GM18867 (cell line): ENCODE data around the gene ENAH.

ENCODE experiments used
- ATAC-seq: cut with Tn5 transposase; IDR thresholded peaks from one replicate; pipeline ENCODE4 v1.9.1; 2021; ENCODE audit warnings: mild to moderate bottlenecking, moderate library complexity; ENCODE audit not compliant: unreplicated experiment

Gene ENAH

GRCh38 chr1:225508538-225509375, 144.2 kb downstream of the ENAH start:
- no peak for ATAC-seq

- no peak for ATAC-seq
These were observed 146.2 kb downstream of the ENAH start for GRCh38 chr1:225506727-225507126.

GRCh38 chr1:225504776-225505175, 148.1 kb downstream of the ENAH start:
- no peak for ATAC-seq

- no peak for ATAC-seq
These were observed 152.2 kb downstream of the ENAH start for GRCh38 chr1:225500624-225501192.

GRCh38 chr1:225498549-225499136, 154.3 kb downstream of the ENAH start:
- no peak for ATAC-seq

- peak; percentile 48 for ATAC-seq
These were observed 158.0 kb downstream of the ENAH start for GRCh38 chr1:225494789-225495359.

- ATAC-seq: no peak
These were observed 159.2 kb downstream of the ENAH start for GRCh38 chr1:225493591-225494246.

- no peak for ATAC-seq
These were observed 164.2 kb downstream of the ENAH start for GRCh38 chr1:225488676-225489075.

GRCh38 chr1:225486856-225487255, 166.1 kb downstream of the ENAH start:
- no peak for ATAC-seq

- no peak for ATAC-seq
These were observed 166.9 kb downstream of the ENAH start for GRCh38 chr1:225485991-225486530.

- no peak for ATAC-seq
These were observed 167.7 kb downstream of the ENAH start for GRCh38 chr1:225485226-225485625.

GRCh38 chr1:225484657-225485214, 168.2 kb downstream of the ENAH start:
- ATAC-seq: no peak

- no peak for ATAC-seq
These were observed 168.9 kb downstream of the ENAH start for GRCh38 chr1:225483818-225484656.

GRCh38 chr1:225482421-225482950, 170.4 kb downstream of the ENAH start:
- ATAC-seq: no peak

GRCh38 chr1:225481738-225482137, 171.2 kb downstream of the ENAH start:
- no peak for ATAC-seq

- ATAC-seq: peak; percentile 85
These were observed 172.0 kb downstream of the ENAH start for GRCh38 chr1:225480825-225481434.

GRCh38 chr1:225479996-225480720, 172.8 kb downstream of the ENAH start:
- ATAC-seq: no peak

- ATAC-seq: no peak
These were observed 173.6 kb downstream of the ENAH start for GRCh38 chr1:225479341-225479740.
